ENCODE results near the gene FOXQ1.

GRCh38 chr6:1336246-1336843 is 24.4 kb downstream of the FOXQ1 start:
- TF ChIP-seq CTCF (IDR thresholded peaks at IDR 0.05) (peak; percentile 49), EZH2phosphoT487 (IDR thresholded peaks at IDR 0.05) (no peak), EZH2 (IDR thresholded peaks at IDR 0.05) (no peak)
